Measurements from ENCODE around the gene GRAMD1A. TPM values are rescaled to one million over a fixed set of nuclear protein-coding genes. Genes with fewer than 3 reads are reported as not detected.

Gene GRAMD1A
- total and polyA plus RNA-seq, 9 of the 15 experiments (the other 6 are each of a cell fraction or from before 2014, with no cell fraction given), result 1.4 to 63.8 (median 38.5) TPM

- Histone ChIP-seq H3K9ac (ENCODE audit: insufficient read depth in 1 of 2, low read depth in 2 of 2, low read length in 2 of 2) (no peak overlapping the region), H3K27me3 (ENCODE audit: control insufficient read depth in 2 of 2, insufficient read depth in 2 of 2, low read length in 2 of 2) (no peaks in the 10 kb centered on the region), H3K9me1 (ENCODE audit: control insufficient read depth, insufficient read depth, low read length) (no peaks in the 10 kb centered on the region), H3K36me3 (ENCODE audit: control insufficient read depth, insufficient read depth, low read length) (no peaks in the 10 kb centered on the region), H4K20me1 (replicated peaks; ENCODE audit: control insufficient read depth, insufficient read depth, low read length) (no peaks in the 10 kb centered on the region), H2AFZ (ENCODE audit: low read depth, low read length) (no peak overlapping the region), H3K9me3 (replicated peaks; ENCODE audit: control insufficient read depth, insufficient read depth, low read depth, low read length) (peaks cover 28% of the 10 kb centered on the region), H3K4me3 (no peak overlapping the region), H3K4me2 (ENCODE audit: insufficient read depth, low read length) (no peak overlapping the region), H3K79me2 (ENCODE audit: control insufficient read depth, insufficient read depth, low read length) (no peaks in the 10 kb centered on the region), H3K4me1 (replicated peaks in 1 of 2; ENCODE audit: control insufficient read depth in 2 of 2, insufficient read depth in 2 of 2, low read length in 2 of 2) (peaks cover 15 to 23% of the 10 kb centered on the region in 2 experiments; a peak in 3 of 5 replicates), H3K27ac (ENCODE audit: extremely low read depth, low read depth, low read length) (no peak overlapping the region)
- WGBS (ENCODE audit: insufficient coverage, low coverage, missing lambda C conversion rate), result 27% methylated on average over 7 of the region's 7 CpGs
- no peak for FAIRE-seq
- in situ Hi-C loops (cut with MboI) (no loop called here), intact Hi-C loops (cut with micrococcal nuclease) (loop anchor here (2.0 to 5.0 kb wide), 3 partner anchors 73 to 165 kb away; partner anchors contain the start of genes FXYD1 and LGI4)
- CTCF ChIA-PET (ENCODE audit: low intra/inter-chr PET ratio), result interaction anchor here (3.0 kb wide), 1 partner anchor 41 kb away, joined by 28 read pairs; no protein-coding TSS in a partner anchor
- no TSS peak for BruUV-seq (replicated peaks)
- POLR2A ChIA-PET, result interaction anchor here (0.7 to 0.9 kb wide), 3 partner anchors 9 to 1001 kb away, joined by 4 read pairs; partner anchors contain the start of gene ZNF792
- ATAC-seq, result no peak
- DNase-seq (ENCODE audit: extremely low read depth in 1 of 4, low spot score in 3 of 4), result no peak
- TF ChIP-seq SMARCE1 (IDR thresholded peaks at IDR 0.05), result no peak
- TF ChIP-seq, protein P1, sequence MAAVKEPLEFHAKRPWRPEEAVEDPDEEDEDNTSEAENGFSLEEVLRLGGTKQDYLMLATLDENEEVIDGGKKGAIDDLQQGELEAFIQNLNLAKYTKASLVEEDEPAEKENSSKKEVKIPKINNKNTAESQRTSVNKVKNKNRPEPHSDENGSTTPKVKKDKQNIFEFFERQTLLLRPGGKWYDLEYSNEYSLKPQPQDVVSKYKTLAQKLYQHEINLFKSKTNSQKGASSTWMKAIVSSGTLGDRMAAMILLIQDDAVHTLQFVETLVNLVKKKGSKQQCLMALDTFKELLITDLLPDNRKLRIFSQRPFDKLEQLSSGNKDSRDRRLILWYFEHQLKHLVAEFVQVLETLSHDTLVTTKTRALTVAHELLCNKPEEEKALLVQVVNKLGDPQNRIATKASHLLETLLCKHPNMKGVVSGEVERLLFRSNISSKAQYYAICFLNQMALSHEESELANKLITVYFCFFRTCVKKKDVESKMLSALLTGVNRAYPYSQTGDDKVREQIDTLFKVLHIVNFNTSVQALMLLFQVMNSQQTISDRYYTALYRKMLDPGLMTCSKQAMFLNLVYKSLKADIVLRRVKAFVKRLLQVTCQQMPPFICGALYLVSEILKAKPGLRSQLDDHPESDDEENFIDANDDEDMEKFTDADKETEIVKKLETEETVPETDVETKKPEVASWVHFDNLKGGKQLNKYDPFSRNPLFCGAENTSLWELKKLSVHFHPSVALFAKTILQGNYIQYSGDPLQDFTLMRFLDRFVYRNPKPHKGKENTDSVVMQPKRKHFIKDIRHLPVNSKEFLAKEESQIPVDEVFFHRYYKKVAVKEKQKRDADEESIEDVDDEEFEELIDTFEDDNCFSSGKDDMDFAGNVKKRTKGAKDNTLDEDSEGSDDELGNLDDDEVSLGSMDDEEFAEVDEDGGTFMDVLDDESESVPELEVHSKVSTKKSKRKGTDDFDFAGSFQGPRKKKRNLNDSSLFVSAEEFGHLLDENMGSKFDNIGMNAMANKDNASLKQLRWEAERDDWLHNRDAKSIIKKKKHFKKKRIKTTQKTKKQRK (IDR thresholded peaks at IDR 0.05; ENCODE audit: borderline replicate concordance, low read depth, low read length), result no peak
- no peak for TF ChIP-seq CHD2 (IDR thresholded peaks at IDR 0.05; ENCODE audit: low read depth, low read length)
- TF ChIP-seq THRA (IDR thresholded peaks at IDR 0.05), result no peak
- TF ChIP-seq, protein P2, sequence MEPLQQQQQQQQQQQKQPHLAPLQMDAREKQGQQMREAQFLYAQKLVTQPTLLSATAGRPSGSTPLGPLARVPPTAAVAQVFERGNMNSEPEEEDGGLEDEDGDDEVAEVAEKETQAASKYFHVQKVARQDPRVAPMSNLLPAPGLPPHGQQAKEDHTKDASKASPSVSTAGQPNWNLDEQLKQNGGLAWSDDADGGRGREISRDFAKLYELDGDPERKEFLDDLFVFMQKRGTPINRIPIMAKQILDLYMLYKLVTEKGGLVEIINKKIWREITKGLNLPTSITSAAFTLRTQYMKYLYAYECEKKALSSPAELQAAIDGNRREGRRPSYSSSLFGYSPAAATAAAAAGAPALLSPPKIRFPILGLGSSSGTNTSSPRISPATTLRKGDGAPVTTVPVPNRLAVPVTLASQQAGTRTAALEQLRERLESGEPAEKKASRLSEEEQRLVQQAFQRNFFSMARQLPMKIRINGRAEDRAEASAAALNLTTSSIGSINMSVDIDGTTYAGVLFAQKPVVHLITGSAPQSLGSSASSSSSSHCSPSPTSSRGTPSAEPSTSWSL (CRISPR knock-in tag; IDR thresholded peaks at IDR 0.05; ENCODE audit: borderline replicate concordance), result no peak
- TF ChIP-seq HOXB6 (CRISPR knock-in tag; IDR thresholded peaks at IDR 0.05; ENCODE audit: borderline replicate concordance), result no peak
- no peak for TF ChIP-seq ZNF217 (CRISPR knock-in tag; IDR thresholded peaks at IDR 0.05)
- no peak for TF ChIP-seq FOSL1 (tag; conservative IDR thresholded peaks at IDR 0.05)
- no peak for TF ChIP-seq HBP1 (CRISPR knock-in tag; IDR thresholded peaks at IDR 0.05)
- TF ChIP-seq SMARCC2 (IDR thresholded peaks at IDR 0.05; ENCODE audit: low read depth), result no peak
- no peak for TF ChIP-seq SMAD1 (IDR thresholded peaks at IDR 0.05; ENCODE audit: low read depth, low read length, partially characterized antibody)
- no peak for TF ChIP-seq MLX (CRISPR knock-in tag; conservative IDR thresholded peaks at IDR 0.05)
- TF ChIP-seq HMG20A (CRISPR knock-in tag; conservative IDR thresholded peaks at IDR 0.05), result no peak
- no peak for TF ChIP-seq ZNF24 (IDR thresholded peaks at IDR 0.05)
Observed at GRCh38 chr19:34972163-34972705, 27.9 kb upstream of the GRAMD1A start.
